GM12872 (cell line): ENCODE data around the gene OASL.

Experiments
- CTCF ChIP-seq: IDR thresholded peaks from 3 replicates; pipeline ENCODE4 v1.5.1; 2011; ENCODE audit warnings: low read depth, mild to moderate bottlenecking, low read length, moderate library complexity; ENCODE audit not compliant: insufficient read depth

OASL gene

GRCh38 chr12:120972870-120973543 is 66.0 kb downstream of the OASL start:
- no peak for TF ChIP-seq CTCF

- peak; percentile 78 for TF ChIP-seq CTCF
These were observed 67.5 kb downstream of the OASL start for GRCh38 chr12:120971299-120972180.

GRCh38 chr12:120970310-120970709 is 68.7 kb downstream of the OASL start:
- no peak for TF ChIP-seq CTCF
